Mononuclear cell (primary cell): ENCODE measurements around the gene PHF11. TPM values are rescaled to one million over a fixed set of nuclear protein-coding genes. Genes with fewer than 3 reads are reported as not detected.

ENCODE experiments used
- H3K27me3 ChIP-seq: 2 replicates; pipeline ENCODE4 v1.6.0; 2011; ENCODE audit warnings: low read length, control low read depth; ENCODE audit not compliant: insufficient read depth
- H3K4me1 ChIP-seq: 2 replicates; pipeline ENCODE4 v1.5.1; 2011; ENCODE audit warnings: mild to moderate bottlenecking, low read length, control low read depth; ENCODE audit not compliant: insufficient read depth
- H3K4me3 ChIP-seq: 2 replicates; pipeline ENCODE4 v1.5.1; 2011; ENCODE audit warnings: mild to moderate bottlenecking, low read length, moderate library complexity
- H3K9me3 ChIP-seq: 2 replicates; pipeline ENCODE4 v1.5.1; 2011; ENCODE audit warnings: low read depth, mild to moderate bottlenecking, control low read depth, low read length
- total RNA-seq: library from RNA; depleted of rRNA; stranded (reverse); fragments of >200 nt; gene quantifications from one replicate; pipeline ENCODE4 v1.2.3, GENCODE V29; 2012

The PHF11 gene
- total RNA-seq, 1 donor = 56.9 TPM

DNA sequence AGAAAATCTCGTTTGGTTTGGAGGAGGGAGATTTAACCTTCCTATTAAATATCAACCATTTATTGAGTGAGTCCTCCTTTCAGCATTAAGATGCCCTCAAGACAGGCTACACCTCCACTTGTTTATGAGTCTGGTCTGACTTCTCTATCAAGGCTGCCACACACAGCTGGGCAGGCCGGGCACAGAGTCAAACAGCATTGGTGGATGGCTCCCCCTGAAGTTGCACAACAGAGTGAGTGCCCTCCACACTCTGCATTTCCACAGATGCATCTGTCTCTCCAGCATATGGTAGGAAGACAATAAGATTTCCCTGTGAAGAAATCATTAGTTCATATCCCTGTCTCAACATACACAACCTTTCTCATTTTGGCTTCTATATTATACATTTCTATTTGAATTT is 31.4 kb downstream of the PHF11 start:
- Histone ChIP-seq H3K4me1 (peaks cover 11% of the 10 kb centered on the region), H3K4me3 (no peak overlapping the region), H3K9me3 (no peaks in the 10 kb centered on the region), H3K27me3 (no peaks in the 10 kb centered on the region)

DNA sequence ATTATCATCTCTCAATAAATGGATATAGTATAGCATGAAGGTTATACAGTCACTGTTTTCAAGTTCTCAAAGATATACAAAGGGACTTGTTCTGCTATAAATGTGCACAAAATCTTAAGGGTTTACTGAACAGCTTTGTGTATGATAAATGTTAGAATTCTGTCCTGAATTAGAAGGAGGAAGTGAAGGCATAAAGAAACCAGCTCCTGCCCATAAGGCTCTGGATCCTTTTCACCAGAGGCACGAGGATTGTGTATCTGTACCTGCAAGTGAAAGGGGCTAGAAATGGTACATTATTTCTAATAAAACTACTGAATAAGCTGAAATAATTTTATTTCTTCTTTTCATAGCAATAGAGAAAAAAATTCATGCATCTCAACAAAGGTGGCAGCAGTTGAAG is 32.4 kb downstream of the PHF11 start:
- H3K9me3 ChIP-seq = no peaks in the 10 kb centered on the region
- H3K4me1 ChIP-seq = peaks cover 11% of the 10 kb centered on the region
- H3K27me3 ChIP-seq = no peaks in the 10 kb centered on the region
- H3K4me3 ChIP-seq = no peak overlapping the region

DNA sequence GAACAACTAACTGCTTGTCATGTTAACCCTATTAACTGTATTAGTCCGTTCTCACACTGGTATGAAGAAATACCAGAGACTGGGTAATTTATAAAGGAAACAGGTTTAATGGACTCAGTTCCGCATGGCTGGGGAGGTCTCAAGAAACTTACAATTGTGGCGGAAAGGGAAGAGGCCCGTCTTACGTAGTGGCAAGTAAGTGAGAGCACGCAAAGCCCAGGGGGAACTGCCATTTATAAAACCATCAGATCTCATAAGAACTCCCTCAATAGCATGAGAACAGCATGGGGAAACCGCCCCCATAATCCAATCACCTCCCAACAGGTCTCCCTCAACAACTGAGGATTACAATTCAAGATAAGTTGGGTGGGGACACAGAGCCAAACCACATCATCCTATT is 34.7 kb downstream of the PHF11 start:
- Histone ChIP-seq H3K4me3 (no peak overlapping the region), H3K27me3 (no peaks in the 10 kb centered on the region), H3K4me1 (peaks cover 19% of the 10 kb centered on the region), H3K9me3 (no peaks in the 10 kb centered on the region)

DNA sequence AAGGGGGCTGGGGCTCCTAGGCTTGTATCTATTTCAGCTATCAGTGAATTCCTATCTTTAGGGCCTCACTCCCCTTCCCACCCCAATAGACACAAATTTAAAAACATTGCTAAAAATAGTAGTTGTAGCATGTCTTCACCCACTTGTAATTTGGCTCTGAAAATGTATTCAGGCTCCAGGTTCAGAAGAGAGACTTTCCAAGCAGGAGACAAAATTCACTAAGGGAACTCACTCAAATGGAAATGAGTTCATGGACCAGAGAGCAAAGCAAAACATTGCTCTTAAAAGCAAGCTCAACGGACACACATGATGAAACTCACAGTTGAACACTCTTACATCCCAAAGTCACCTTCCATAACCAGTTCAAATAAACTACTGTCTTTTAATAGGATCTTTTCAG is 36.8 kb downstream of the PHF11 start:
- no peak overlapping the region for H3K4me3 ChIP-seq
- H3K27me3 ChIP-seq = no peaks in the 10 kb centered on the region
- no peaks in the 10 kb centered on the region for H3K9me3 ChIP-seq
- peaks cover 19% of the 10 kb centered on the region for H3K4me1 ChIP-seq

DNA sequence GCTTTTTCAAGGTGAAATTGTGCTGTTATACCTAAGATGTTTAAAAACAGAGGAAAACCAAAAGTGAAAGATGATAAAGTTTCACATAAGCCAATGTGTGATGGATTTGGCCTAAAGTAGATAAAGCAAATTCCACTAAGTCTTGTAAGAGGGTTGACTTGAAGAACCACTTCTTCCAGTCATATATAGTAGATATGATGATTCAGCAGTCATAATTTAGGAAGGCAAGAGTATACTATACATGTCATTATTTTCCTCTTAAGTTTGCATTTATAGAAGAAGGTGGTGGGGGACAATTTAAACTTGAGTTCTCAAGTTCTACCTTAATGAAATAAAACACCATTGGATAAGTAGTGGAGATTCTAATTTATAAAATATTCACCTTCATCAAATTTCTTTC is 37.3 kb downstream of the PHF11 start:
- H3K27me3 ChIP-seq = no peaks in the 10 kb centered on the region
- H3K4me1 ChIP-seq = peaks cover 19% of the 10 kb centered on the region
- H3K4me3 ChIP-seq = no peak overlapping the region
- H3K9me3 ChIP-seq = no peaks in the 10 kb centered on the region

DNA sequence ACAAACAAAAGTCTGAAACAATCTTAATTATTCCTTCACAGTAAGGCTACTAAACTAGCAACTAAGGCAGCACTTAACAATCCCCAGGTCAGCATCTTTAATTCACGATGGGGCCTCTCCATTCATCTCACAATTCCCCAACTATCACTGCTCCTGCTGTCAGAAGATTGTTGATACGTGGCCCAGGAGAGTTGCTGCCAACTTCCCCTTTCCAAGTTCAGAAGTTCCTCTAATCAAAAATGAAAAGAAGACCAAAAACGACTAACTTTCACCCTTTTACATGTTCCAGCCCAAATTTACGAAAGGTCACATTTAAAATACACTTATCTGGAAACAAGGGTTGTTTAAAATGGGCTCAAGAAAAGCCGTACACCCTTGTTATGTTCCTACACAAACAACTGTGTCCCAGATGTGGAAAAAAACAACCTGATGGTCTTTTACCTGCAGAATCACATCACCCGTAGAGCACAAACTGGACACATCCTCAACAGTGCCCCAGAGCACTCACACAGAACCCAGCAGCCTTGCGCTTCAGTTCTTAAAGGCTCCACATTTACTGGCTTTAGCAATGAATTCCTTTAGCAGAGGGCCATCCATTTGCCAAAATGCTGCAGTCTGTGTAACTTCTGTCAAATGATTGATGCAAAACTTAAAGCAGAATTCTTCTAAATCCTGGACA is 38.0 kb downstream of the PHF11 start:
- Histone ChIP-seq H3K9me3 (no peaks in the 10 kb centered on the region), H3K4me1 (peaks cover 19% of the 10 kb centered on the region), H3K27me3 (no peaks in the 10 kb centered on the region), H3K4me3 (no peak overlapping the region)

DNA sequence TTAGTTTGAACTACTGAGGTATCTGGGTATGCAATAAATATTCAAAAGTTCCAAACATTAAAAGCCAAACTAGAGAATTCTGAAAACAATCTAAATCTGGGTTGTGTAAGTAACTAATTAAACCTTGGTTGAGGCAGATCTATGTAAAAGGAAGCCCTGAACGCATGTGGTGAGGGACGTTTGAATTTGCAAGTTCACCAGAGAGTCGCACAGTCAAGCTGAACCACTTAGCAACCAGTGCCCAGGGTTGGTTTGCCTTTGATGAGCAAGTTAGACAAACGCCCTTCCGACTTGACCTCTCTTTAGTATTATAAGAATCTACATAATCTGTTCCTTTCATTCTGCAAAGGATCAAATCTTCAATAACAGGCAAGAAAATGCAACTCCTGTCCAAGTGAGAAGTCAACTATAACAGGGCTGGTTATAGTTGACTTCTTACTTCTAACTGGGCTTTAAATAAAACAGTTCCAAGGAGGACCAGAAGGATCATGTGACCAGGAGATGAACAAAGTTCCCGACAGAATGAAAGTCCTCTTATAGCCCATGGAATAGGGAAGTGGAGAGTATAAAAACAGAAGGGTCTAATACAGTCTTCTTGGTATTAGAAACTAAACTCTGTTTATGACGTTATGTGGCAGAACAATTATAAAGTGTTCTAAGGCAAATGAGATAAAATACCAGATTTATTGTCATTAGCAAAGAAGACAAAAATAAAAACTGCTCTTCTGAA is 40.6 kb downstream of the PHF11 start:
- peaks cover 22% of the 10 kb centered on the region for H3K4me1 ChIP-seq

DNA sequence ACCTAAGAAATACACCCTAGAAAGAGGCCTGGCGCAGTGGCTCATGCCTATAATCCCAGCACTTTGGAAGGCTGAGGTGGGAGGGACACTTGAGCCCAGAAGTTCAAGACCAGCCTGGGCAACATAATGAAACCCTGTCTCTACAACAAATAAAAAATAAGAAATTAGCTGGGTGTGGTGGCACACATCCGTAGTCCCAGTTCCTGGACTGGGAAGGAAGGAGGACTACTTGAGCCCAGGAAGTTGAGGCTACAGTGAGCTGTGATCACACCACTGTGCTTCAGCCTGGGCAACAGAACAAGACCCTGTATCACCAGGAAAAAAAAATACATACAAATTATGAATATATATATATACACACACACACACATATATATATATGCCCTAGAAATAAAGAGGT is 42.7 kb downstream of the PHF11 start:
- Histone ChIP-seq H3K4me1 (peaks cover 22% of the 10 kb centered on the region), H3K9me3 (no peaks in the 10 kb centered on the region), H3K27me3 (no peaks in the 10 kb centered on the region), H3K4me3 (no peak overlapping the region)

More for the DNA sequence above, 40.6 kb downstream of the PHF11 start:
- H3K4me3 ChIP-seq = no peak overlapping the region
- H3K27me3 ChIP-seq = no peaks in the 10 kb centered on the region
- no peaks in the 10 kb centered on the region for H3K9me3 ChIP-seq

DNA sequence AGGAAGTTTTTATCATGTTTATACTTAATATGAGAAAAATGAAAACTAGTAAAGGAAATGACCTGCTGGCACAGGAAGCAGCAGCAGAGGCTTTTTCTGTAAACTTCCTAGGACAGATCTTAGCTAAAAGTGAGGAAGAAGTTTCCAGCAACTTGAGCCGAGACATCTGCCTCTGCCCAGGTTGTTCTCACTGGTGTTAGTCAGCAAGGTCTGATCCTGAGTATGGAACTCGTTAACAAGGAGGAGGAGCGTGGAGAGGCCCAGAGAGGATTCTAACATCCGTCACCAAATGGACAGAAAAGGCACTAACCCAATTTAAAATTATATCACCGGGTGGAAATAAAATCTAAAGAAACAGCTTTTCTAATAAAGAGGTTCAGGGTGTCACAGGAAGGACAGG is 43.6 kb downstream of the PHF11 start:
- peaks cover 14% of the 10 kb centered on the region for H3K4me1 ChIP-seq
- no peaks in the 10 kb centered on the region for H3K27me3 ChIP-seq
- H3K9me3 ChIP-seq = no peaks in the 10 kb centered on the region
- no peak overlapping the region for H3K4me3 ChIP-seq

DNA sequence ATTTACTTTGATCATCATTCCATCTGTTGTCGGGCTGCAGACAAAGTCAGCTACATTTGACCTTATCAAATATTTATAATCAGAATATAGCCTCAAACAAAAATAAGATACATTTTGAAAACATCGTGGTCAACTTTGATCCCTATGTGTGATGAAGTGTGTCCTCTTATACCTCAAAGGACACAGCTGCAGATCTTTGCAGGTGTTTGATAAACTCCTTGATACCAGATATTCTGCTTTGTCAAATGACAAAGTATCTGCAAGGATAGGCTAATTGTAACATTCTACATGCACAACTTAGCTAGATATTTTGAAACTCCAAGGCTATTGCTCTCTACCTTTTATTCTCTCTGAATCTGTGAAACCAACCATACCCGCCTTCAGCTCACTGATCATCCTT is 44.0 kb downstream of the PHF11 start:
- Histone ChIP-seq H3K4me3 (no peak overlapping the region), H3K27me3 (no peaks in the 10 kb centered on the region), H3K9me3 (no peaks in the 10 kb centered on the region), H3K4me1 (peaks cover 14% of the 10 kb centered on the region)

DNA sequence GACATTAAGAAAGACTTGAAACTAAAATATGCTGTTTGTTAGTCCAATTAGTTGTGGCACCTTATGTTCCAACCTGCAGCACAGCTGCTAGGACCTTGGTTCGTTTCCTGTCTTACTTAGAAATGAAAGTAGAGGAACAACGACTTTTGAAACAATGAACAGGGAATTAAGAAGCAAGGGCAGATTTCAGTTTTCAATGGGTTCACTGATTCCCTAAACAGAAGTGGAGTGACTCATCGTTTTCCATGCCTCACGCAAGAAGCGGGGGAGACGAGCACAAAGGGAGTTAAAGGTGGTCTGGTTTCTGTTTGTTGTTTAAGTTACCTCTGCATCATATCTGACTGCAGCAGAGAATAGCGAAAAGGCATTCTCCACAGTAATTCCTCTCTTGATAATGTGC is 44.8 kb downstream of the PHF11 start:
- Histone ChIP-seq H3K4me3 (peak overlapping the region; percentile 15), H3K4me1 (peaks cover 14% of the 10 kb centered on the region), H3K27me3 (no peaks in the 10 kb centered on the region), H3K9me3 (no peaks in the 10 kb centered on the region)

DNA sequence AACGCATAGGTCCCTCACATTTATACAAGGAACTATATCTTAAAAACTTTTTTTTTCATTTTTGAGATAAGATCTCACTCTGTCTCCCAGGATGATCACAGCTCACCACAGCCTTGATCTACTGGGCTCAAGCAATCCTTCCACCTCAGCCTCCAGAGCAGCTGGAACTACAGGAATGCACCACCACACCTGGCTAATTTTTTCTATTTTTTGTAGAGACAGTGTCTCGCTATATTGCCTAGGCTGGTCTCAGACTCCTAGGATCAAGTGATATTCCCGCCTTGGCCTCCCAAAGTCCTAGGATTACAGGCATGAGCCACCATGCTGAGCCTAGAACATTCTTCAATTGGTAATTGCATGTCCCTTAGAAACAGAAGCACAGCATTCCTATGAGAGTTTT is 47.9 kb downstream of the PHF11 start:
- Histone ChIP-seq H3K27me3 (no peaks in the 10 kb centered on the region), H3K4me3 (no peak overlapping the region), H3K9me3 (no peaks in the 10 kb centered on the region), H3K4me1 (peaks cover 14% of the 10 kb centered on the region)

DNA sequence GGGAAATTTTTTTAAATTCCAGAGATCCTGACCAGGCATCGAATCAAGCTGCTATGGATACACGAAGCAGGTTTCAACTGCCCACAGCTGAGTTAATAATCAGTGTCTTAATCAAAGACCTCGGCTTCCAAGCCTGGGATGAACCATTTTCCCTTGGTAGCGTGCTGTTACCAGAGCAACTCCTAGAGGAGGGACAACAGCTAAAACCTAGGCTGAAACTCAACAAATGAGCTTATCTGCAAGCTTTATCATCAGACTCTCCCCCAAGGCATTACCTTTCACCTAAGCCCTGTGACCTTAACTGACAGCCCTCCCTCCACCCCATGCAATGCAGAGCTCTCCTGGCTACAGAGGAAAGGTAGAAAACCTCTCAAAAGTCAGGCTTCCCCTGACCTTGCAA is 49.9 kb downstream of the PHF11 start:
- Histone ChIP-seq H3K4me3 (no peak overlapping the region), H3K4me1 (peaks cover 1% of the 10 kb centered on the region), H3K9me3 (no peaks in the 10 kb centered on the region), H3K27me3 (no peaks in the 10 kb centered on the region)

DNA sequence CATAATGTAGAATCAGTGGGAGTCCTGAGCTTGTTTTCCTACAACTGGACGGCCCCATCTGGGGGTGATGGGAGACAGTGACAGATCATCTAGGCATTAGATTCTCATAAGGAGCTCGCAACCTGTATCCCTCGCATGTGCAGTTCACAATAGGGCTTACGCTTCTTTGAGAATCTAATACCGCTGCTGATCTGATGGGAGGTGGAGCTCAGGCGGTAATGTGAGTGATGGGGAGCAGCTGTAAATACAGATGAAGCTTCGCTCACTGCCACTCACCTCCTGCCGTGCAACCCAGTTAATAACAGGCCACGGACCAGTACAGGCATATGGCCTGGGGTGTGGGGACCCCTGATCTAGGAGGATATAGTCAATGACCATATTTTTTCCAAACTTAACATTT is 50.8 kb downstream of the PHF11 start:
- H3K4me3 ChIP-seq = no peak overlapping the region
- H3K9me3 ChIP-seq = no peaks in the 10 kb centered on the region
- H3K4me1 ChIP-seq = peaks cover 5% of the 10 kb centered on the region
- no peaks in the 10 kb centered on the region for H3K27me3 ChIP-seq

DNA sequence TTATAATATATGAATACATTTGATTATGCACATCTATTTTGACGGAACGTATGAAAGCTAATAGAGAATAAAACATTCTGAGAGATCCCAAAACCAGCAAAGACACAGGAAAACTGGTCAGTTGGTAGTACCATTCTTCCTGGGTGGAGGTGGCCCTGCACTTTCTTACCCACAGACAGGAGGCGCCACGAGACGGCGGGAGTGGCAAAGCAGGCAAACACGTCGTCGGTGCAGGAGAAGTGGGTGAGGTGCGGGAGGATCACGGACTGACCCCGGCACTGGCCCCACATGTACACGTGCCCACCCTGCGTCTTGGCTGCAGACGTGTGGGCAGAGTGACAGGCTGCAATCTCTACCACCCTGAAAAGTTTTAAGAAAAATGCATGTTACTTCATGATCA is 53.5 kb downstream of the PHF11 start:
- Histone ChIP-seq H3K27me3 (no peaks in the 10 kb centered on the region), H3K4me3 (no peak overlapping the region), H3K9me3 (no peaks in the 10 kb centered on the region), H3K4me1 (peaks cover 7% of the 10 kb centered on the region)
